ENCODE measurements around the gene FBXW7. TPM values are rescaled to one million over a fixed set of nuclear protein-coding genes. Genes with fewer than 3 reads are reported as not detected.

Gene FBXW7
- total RNA-seq, 1 experiment from 2014 or later: 27.1 TPM

DNA sequence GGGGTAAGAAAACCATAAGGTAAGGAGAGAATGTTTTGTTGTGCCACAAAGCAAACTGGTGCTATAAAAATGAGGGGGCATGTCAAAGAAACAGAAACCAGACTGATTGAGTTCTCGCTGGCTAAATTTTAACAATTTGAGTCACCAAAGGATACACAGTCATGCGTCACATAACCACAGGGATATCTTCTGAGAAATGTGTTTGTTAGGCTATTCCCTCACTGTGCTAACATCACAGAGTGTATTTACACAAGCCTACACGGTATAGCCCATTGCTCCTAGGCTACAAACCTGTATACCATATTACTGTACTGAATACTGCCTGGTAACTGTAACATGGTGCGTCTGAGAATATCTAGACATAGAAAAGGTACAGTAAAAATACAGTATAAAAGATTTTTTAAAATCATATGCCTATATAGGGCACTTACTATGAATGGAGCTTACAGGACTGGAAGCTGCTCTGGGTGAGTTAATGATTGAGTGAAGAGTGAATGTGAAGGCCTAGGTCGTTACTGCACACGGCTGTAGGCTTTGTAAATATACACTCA is 50.1 kb downstream of the FBXW7 start:
- H3K4me1 ChIP-seq (ENCODE audit: insufficient read depth, low read length): no peaks in the 10 kb centered on the region
- no peak overlapping the region for H2AK5ac ChIP-seq (ENCODE audit: insufficient read length, low read length)
- H3K36me3 Mint-ChIP-seq (ENCODE audit: insufficient read depth in 1 of 3, low read depth in 3 of 3): peaks cover 3 to 12% (median 4%) of the 10 kb centered on the region in 3 experiments; a peak in 5 of 7 replicates
- no peak overlapping the region for H3K18ac ChIP-seq (ENCODE audit: insufficient read length, low read depth, low read length)
- no peak overlapping the region for H3K27ac ChIP-seq (ENCODE audit: insufficient read length, low read depth, low read length)
- no peak overlapping the region for H3K27ac Mint-ChIP-seq
- no peak overlapping the region for H3K23ac ChIP-seq (ENCODE audit: insufficient read length, low read depth, low read length)
- H3T11ph ChIP-seq (ENCODE audit: low read length): no peak overlapping the region
- H3K9ac ChIP-seq (ENCODE audit: extremely low read depth, insufficient read length, low read length): no peak overlapping the region
- H4K20me1 ChIP-seq (ENCODE audit: control insufficient read depth, insufficient read depth, insufficient read length): no peaks in the 10 kb centered on the region
- no peak overlapping the region for H2BK12ac ChIP-seq (ENCODE audit: insufficient read length, low read depth, low read length)
- H3K4me2 ChIP-seq (ENCODE audit: insufficient read depth, insufficient read length, low read length): no peak overlapping the region
- no peak overlapping the region for H3K14ac ChIP-seq (ENCODE audit: insufficient read depth, low read length)
- no peaks in the 10 kb centered on the region for H3K27me3 Mint-ChIP-seq (ENCODE audit: low read depth)
- no peak overlapping the region for H2BK15ac ChIP-seq (ENCODE audit: low read depth, low read length)
- DNase-seq: no peak
- no peak overlapping the region for H4K8ac ChIP-seq (replicated peaks; ENCODE audit: insufficient read length, low read depth, low read length)
- no peak overlapping the region for H2BK120ac ChIP-seq (ENCODE audit: low read depth, low read length, poor library complexity, severe bottlenecking)
- no peak overlapping the region for H2BK5ac ChIP-seq (ENCODE audit: insufficient read length, low read length)
- H3K27me3 ChIP-seq (ENCODE audit: insufficient read depth, low read length): no peaks in the 10 kb centered on the region
- no peaks in the 10 kb centered on the region; the same call in 1 of the 2 replicates for H3K79me2 ChIP-seq (ENCODE audit: insufficient read depth, low read length)
- no peaks in the 10 kb centered on the region for H3K79me1 ChIP-seq (ENCODE audit: insufficient read depth, low read depth, low read length, poor library complexity, severe bottlenecking)
- no peaks in the 10 kb centered on the region for H3K9me3 ChIP-seq (ENCODE audit: control insufficient read depth, low read depth, low read length)
- TF ChIP-seq, protein P1, sequence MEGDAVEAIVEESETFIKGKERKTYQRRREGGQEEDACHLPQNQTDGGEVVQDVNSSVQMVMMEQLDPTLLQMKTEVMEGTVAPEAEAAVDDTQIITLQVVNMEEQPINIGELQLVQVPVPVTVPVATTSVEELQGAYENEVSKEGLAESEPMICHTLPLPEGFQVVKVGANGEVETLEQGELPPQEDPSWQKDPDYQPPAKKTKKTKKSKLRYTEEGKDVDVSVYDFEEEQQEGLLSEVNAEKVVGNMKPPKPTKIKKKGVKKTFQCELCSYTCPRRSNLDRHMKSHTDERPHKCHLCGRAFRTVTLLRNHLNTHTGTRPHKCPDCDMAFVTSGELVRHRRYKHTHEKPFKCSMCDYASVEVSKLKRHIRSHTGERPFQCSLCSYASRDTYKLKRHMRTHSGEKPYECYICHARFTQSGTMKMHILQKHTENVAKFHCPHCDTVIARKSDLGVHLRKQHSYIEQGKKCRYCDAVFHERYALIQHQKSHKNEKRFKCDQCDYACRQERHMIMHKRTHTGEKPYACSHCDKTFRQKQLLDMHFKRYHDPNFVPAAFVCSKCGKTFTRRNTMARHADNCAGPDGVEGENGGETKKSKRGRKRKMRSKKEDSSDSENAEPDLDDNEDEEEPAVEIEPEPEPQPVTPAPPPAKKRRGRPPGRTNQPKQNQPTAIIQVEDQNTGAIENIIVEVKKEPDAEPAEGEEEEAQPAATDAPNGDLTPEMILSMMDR (conservative IDR thresholded peaks at IDR 0.05): no peak
- H3K4me1 Mint-ChIP-seq: no peaks in the 10 kb centered on the region
- H3K56ac ChIP-seq (ENCODE audit: insufficient read length, low read depth, low read length): no peak overlapping the region
- peaks cover 0 to 5% of the 10 kb centered on the region in 2 experiments; a peak in 3 of 5 replicates for H3K9me3 Mint-ChIP-seq
- no peak overlapping the region for H4K5ac ChIP-seq (ENCODE audit: insufficient read length, low read depth, low read length)
- H4K91ac ChIP-seq (ENCODE audit: insufficient read length, low read depth, low read length): no peak overlapping the region
- H2BK20ac ChIP-seq (ENCODE audit: low read depth, low read length, poor library complexity, severe bottlenecking): no peak overlapping the region
- H2AFZ ChIP-seq (ENCODE audit: low read length): no peak overlapping the region
- no CpG with 5 or more reads among the region's 6 CpGs for WGBS (ENCODE audit: extremely low coverage, insufficient read length, low lambda C conversion rate)
- no peak overlapping the region for H3K4me3 Mint-ChIP-seq
- H3K4ac ChIP-seq (ENCODE audit: low read depth, low read length): no peak overlapping the region
- H3K23me2 ChIP-seq (ENCODE audit: insufficient read length, low read depth, low read length, poor library complexity, severe bottlenecking): no peaks in the 10 kb centered on the region
